UCSD-AML1 (cell line): Measurements from ENCODE around the gene MYBPHL.

Source experiments
- DNase-seq: peaks from one replicate; lab custom pipeline; 2025; ENCODE audit not compliant: unreplicated experiment; lab: John Stamatoyannopoulos, UW

MYBPHL gene

GRCh38 chr1:109306832-109307273 lies at the start of gene MYBPHL:
TSS of gene MYBPHL (minus strand) at chr1:109307011. CDS start at chr1:109306991, 20 bp downstream.
- DNase-seq: no peak

DNA sequence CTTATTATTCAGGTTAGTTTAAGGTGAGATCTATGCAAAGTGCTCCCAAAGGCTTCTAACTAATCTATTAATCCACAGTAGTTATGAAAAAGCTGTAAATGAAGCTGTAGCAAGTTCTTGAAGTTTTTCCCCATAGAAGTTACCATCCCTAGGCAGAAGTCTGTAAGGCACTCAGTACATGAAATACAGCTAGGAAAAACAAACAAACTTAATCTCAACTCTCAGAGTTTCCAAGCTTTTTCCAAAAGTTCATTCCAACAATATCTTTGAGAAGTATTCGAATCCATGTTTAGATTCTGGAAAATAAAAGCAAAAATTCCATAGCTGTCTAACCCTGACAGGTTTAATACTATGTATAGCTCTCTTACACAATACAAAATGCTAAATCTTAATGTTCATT lies 49.7 kb upstream of the MYBPHL start:
- DNase-seq: no peak

- no peak for DNase-seq
Observed at GRCh38 chr1:109354929-109355328, 48.1 kb upstream of the MYBPHL start.

GRCh38 chr1:109351457-109351856 lies 44.6 kb upstream of the MYBPHL start:
- no peak for DNase-seq

GRCh38 chr1:109350655-109351054 lies 43.8 kb upstream of the MYBPHL start:
- DNase-seq: no peak

DNA sequence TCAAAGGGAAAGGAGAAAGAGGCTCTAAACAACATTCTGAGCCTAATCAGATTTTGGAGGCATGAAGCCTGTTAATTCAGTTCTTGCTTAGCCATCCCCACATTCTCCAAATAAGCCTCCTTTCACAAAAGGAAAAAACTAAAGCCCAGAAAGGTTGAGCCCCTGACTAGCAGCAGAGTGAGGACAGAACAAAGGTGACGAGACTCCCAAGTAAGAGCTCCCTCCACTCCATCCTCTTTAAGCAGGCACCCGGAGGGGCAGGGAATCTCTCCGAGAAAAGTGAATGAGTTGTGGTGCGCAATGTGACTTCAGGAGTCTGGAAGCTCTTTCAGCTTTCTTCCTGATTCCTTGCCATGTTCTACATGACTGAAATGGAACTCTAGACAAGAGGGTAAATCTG lies 43.4 kb upstream of the MYBPHL start:
- DNase-seq: no peak

- no peak for DNase-seq
Observed at GRCh38 chr1:109347511-109347910, 40.7 kb upstream of the MYBPHL start.

GRCh38 chr1:109341944-109342930 lies 35.4 kb upstream of the MYBPHL start:
- no peak for DNase-seq

DNA sequence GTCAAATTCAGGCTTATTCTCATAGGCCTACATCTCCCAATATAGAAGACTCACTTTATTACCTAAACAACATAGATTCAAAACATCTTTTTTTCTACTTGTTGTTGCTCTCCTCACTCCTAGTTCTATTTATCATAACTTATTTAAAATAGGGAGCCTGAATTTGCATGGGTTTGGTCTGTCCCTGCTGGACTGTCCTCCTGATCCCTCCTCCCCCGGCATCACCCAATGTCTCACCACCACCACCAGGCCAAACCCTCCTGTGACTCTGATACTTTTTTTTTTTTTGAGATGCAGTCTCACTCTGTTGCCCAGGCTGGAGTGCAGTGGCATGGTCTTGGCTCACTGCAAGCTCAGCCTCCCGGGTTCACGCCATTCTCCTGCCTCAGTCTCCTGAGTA lies 31.8 kb upstream of the MYBPHL start:
- DNase-seq: no peak

GRCh38 chr1:109338091-109338490 lies 31.3 kb upstream of the MYBPHL start:
- DNase-seq: no peak

- DNase-seq: no peak
Observed at GRCh38 chr1:109335091-109335490, 28.3 kb upstream of the MYBPHL start.

- no peak for DNase-seq
Observed at GRCh38 chr1:109331113-109331512, 24.3 kb upstream of the MYBPHL start.

DNA sequence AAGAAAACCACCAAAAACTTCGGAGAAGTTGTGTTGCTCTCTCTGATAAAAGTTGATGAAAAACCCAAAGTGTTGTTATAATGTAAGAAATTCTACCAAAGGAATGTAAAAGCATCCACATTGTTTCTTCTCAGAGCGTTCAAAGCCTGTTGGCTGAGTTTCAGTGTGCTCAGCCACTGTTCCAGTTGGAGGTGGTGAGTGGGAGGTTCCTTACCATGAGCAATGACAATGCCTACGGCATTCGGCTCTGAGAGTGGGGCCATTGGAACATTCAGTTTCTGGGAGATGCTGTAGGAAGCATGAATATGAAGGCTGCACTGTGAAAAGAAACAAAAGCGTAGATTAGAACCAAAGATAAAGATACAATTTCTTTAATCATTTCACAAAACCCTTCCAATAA lies 20.5 kb upstream of the MYBPHL start:
- no peak for DNase-seq

DNA sequence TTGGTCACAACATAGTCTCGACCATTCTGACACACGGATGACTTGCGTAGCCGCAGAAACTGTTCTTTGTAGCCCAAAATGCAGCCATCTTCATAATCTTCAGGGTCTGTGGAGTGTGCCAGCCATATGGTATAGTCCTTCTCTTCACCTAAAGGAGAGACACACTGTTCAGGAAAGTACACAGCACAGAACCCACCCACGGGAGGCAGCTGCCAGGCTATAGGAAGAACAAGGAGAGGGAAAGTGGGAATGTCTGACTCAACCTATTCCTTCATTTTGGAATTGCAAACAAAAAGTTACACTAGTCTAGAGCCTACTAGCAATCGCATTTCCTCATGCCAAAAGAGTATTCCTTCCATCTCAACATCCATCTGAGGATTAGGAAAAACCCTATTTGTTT lies 16.2 kb upstream of the MYBPHL start:
- DNase-seq: no peak

- DNase-seq: no peak
Observed at GRCh38 chr1:109319114-109319513, 12.3 kb upstream of the MYBPHL start.

GRCh38 chr1:109316506-109316905 lies 9.7 kb upstream of the MYBPHL start:
- DNase-seq: no peak

DNA sequence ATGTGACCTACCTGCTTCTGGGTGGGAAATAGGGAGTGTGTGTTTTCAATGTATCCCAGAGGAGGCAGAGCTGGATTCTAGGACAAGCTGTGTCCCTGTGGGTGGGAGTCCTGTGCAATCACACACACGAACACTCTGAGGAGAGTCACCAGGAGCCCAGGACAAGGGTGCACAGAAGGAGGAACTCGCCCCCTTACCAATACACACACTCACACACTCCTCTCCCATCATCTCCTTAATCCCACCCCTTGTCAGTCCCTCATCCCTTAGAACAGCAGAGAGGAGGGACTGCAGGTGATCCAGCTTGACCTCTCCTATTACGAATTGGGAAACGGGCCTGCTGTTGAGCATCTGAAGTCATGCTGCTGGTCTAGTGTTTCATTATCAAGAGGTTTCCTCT lies 8.5 kb upstream of the MYBPHL start:
- DNase-seq: no peak

DNA sequence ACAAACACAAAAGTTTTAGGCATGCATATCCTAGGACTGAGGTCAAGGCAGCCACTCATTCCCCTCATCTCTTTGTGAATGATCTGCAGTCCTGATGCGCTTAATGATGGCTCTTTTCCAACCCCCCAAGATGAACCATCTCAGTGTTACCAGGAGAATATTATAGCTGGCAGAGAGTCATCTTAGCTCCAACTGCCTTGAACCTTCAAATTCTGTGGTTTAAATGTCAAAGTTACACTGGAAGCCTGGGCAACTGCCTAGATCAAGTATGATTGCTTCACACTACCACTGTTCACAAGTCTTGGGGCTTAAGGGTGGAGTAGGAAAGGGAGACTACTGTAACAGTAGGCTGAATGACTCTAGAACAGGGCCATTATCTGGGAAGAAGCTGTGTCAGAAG lies 8.0 kb upstream of the MYBPHL start:
- DNase-seq: no peak

DNA sequence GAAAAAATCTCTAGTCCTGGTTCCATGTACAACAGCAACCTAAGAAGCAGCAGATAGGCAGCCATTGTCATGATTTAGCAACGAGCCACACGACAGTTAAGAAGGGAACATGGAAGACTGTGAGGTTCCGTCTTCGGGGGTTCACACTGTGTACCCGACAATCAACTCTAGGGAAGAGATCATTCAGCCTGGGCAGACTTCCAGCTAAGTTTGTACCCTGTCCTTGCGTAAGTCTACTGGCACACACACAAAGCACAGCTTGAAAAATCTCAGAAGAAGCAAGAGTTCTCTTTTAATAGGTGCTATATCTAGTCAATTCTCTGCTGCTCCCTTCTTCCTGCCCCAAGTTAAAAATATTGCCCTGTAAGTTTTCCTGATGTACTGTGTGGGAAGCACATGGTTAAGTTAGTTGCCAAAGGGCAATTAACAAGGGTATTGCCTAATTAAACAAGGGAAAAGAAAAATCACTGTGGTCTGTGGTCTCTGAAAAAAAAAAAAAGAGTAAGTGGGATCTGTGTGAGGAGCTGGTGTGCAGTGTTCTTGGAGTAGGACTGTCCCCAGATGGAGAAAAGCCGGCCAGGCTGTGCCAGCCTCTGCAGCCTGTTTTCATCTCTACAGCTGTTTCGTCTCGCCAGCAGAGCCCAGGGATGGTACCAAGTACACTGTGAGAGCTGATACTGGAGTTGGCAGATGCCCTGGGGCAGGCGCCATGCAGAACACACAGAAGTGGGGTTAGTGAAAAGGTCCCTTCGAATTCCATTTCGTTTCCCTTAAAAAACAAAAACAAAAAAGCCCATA lies 6.4 kb upstream of the MYBPHL start:
- no peak for DNase-seq

DNA sequence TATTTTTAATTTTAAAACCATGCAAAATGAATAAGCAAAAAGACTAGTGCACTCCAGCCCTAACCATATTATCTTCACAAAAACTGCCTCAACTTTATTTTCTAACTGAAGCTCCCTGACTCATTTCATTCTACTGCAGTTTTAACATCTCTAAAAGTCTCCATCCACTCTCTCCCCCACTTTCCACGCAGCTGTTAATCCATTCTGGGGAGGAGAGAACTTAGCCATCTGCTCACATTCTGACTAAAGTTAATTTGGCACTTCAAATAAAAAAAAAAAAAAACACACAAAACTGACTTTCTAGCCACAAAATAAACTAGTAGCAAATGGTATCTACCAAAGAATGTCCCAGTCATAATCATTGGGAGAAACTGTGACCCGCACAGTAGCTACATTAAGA lies 5.4 kb upstream of the MYBPHL start:
- no peak for DNase-seq

DNA sequence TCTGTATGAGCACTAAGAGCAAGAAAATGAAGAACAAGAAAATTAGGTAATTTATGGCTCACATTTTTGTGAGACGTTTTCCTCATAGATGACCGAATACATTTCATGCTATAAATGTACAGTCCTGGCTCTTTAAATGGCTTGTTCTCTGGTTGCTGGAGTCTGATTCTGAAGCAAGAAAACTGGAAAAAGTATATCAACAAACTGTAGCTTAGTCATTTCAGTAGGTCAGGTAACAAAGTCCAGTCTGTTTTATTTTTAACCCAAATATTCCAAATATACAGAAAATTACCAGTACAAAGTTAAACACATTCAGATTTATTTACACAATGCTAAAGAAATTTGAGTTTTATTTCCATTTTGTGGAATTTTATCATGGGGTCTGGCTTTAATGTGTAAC lies 2.5 kb upstream of the MYBPHL start:
- no peak for DNase-seq
